D341Med (cell line): ENCODE data around the gene ATG4A.

Experiments
- DNase-seq: peaks from one replicate; pipeline ENCODE4 v3.0.0; 2012; ENCODE audit warnings: low spot score

ATG4A gene

DNA sequence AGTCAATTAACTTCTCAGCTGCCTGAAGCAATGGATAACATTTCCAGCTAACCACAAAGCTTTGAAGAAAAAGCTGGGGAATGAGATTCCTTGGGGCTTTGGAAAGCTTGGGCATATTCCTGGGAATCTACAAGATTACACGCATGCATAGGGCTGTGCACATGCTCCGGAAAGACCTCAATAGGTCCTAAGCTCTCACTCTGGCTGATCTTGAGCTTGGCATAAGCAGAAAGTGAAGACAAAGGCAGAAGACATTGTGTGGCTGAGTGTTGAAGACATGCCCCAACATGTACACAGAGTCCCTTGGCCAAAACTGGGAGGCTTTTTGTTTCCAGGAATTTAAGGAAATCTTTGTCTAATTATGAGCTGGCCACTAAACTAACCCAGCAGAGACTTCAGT is 31.2 kb downstream of the ATG4A start:
- DNase-seq = no peak

DNA sequence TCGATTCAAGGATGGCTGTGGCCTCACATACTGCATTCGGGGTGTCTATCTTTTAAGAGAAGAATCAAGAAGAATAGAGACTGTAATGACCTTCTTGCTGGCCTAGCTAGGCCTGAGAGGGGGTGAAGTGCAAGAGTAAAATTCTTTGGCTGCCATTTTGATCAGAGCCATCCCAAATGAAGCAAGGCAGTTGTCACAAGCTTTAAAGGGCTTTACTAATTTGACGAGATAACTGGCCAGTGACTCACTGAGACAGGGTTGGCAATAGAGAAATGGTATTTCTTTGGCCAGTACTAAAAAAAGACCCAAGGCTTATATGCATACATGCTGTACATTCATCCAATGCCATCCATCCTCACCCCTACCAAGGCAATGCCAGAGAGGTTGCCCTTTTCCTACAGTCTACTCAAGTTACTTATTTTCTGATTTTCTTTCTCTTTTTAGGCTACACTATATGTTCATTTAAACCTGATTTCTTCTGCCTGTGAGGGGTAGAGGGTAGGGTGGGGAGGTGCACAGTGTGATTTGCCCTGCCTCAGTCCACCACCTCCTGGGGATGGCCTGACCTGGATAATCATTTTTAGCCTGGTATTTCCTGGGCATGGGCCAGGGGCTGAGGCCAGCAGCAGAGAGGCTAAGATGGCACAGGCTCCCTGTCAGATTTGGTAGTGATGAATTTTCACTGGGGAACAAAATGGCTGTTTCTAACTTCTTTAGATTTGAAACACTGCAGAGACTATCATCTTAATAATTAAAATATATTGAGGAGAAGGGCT is 32.2 kb downstream of the ATG4A start:
- DNase-seq = no peak

DNA sequence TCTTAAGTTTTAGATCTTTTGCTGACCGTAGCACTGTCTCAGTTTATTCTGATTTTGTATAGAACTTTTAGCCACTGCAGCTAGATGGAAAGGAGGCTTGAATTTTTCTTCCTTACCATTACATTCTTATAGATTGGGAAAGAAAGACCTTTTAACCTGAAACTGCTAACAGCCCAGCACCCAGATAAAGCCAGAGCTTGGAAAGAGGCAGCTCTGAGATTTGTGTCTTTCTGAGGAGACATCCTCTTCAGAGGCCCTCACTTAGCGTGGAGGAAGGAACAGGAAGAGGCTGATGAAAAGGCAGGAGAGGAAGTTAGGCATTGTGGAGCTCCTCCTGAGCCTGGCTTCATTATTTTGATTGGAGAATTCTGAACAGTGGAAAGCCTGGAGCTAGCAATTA is 35.1 kb downstream of the ATG4A start:
- no peak for DNase-seq

DNA sequence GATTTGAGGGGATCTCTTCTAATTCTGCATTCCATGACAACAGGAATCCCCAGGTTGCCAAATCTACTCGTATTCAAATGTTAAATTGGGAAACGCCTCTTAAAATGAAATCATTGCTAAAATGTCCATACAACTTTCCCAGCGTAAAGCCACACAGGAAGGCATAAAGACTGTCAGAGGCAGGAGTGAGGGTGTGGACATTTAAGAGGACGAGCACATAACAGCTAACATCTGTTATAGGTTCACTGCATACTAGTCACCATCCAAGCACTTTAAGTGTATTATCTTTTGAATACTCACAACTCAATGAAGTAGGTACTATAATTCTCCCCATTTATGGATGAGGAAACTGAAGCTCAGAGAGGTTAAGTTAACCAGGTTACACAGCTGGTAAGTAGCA is 35.6 kb downstream of the ATG4A start:
- no peak for DNase-seq

DNA sequence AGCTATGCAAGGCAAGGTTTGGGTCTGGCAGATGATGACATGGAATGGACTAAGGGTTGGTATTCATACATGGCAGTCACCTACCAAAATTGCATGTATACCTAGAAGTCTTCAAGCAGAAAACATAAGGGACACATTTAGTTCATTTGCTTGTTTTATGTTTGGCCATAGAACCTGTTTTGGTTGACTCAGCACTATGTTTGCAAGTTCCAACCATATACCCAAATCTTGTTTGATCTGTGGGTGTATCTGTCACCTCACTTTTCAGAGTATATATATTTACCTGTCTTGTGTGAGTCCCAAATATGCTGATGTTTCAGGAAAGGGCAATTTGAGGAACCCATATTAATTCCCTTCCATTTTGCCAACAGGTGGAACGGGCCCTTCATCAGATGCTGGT is 39.3 kb downstream of the ATG4A start:
- DNase-seq = no peak

DNA sequence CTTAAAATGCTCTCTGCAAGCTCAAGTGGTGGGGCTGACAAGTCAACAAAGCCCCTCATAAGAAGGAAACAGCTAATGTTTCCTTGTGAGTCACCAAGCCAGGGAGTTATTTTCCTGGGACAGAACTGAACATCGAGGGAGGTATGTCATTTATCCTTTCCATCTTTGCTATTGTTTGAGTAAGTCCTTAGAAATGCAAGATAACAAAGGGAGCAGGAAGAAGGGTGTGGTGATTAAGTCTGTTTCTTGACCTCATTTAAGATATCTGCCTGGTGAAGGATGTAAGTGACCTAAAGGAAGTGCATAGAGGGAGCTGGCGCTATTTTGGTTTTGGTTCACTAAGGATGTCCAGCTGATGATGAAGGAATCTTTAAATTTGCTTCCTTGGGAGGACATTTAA is 39.9 kb downstream of the ATG4A start:
- DNase-seq = no peak

DNA sequence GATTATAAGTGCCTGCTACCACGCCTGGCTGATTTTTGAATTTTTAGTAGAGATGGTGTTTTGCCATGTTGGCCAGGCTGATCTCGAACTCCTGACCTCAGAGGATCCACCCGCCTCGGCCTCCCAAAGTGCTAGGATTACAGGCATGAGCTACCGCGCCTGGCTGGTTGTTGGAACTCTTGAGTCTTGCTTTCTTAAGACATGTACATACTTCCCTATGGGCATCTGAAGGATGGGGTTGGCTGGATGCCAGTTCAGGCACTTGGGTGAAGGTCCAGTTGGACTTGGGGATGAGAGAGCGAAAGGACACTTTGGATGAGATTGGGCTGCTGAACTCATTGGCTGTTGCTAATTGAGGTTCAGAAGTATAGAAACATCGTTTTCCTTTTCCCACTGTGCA is 40.5 kb downstream of the ATG4A start:
- DNase-seq = no peak

DNA sequence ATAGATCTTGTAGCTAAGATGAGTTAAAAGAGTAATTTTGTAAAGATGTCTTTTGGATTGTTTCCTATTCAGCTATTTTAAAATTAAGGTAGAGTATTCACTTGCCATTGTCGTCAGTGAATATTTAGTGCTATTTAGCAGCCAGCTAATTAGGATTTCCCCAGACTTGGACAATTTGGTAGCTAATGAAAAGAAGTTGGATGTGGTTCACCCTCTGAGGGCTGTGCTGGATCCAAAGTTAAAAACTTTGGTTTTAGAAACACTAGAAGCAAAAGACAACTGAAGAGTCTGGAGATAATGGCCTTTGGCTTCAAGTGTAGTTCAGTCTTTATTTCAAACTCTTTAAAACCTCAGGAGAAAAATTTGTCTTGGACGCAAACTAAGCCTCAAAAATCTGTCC is 41.3 kb downstream of the ATG4A start:
- DNase-seq = no peak

DNA sequence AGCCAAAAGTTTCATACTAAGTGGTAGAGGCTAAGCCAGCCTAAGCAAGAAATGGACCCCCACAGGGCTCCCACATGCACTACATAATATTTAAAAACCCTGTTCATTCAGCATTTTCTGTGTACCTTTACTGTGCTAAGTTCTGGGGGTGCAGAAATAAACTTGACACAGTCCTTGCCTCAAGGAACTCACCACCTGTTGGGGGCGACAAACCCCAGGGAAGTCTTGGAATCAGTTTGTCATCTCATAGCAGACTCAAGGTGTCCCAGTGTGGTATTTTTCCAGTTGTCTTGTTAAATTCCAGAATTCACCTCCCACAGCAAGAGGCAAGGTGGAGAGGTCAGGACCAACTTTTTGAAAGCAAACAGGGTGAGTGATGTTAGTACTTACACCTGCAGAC is 43.1 kb downstream of the ATG4A start:
- no peak for DNase-seq

DNA sequence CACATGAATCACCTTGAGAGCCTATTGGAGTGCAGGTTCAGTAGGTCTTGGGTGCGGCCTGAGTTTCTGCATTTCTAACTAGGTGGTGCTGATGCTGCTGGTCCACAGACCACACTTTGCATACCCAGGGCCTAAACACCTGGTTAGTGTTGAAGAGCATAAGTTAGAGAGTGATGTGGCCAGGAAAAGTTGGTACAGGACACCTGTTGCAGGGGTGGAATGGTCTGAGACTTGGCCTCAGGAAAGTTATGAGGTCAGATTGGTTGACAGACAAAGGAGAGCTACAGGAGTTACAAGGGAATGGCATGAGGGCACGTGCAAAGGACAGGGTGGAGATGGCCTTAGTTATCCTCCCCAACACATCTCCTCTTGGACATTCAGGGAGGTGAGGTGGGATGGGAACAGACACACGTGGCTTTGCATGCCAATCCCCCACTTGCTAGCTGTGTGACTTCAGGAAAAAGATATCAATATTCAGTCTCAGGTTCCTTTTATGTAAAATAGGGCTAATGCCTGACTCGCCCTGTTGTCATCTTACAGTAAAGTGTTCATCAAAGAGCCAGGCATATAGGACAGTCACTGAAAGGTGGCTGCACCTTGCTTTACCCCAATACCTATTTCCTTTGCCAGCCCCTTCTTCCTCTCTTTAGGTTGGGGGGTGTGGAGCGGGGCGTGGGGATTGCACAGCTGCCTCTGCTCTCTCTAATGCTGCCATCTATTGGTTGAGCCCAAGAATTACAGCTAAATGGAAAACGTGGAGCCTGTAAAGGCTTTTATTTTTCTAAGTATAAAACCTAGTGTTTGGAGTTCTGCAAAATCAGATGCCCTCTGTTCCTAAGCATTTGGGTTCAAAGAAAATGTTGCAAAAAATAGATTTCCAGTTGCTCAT is 47.5 kb downstream of the ATG4A start:
- peak; percentile 44 for DNase-seq

DNA sequence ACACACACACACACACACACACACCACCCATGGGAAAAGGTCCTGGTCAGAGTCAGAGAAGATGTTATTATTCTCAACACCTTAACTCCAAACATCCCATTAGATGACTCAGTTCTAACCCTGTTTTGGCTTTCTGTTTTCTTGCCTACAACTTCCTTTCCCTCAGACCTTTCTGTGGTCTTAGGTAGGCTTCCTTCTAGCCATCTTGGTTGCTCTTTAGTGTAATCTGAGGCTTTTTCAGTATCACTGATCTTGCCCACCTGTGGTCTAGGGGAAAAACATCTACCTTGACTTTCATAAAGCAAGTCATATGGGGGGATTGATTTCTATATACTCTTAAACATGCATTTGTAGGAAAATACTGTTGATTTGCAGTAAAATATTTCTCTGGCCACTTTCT is 56.9 kb downstream of the ATG4A start:
- DNase-seq = no peak

DNA sequence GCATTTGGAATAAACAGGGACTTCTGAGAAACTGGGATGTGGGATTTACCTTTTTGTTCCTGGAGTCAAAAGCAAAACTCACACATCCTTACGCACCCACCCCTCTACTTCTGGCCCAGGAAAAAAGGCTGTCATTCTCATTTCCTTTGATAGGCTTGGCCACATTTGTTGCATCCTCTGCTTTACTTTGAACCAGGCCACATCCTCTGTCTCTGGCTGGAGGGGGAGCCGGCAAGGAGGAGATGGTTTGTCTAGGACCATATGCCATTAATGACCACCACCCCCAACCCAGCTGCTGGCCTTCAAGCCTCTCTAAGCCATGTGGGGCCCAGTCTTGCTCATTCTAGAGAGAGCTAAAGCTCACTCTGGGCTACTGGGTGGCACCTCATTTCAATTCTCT is 64.5 kb downstream of the ATG4A start:
- no peak for DNase-seq

DNA sequence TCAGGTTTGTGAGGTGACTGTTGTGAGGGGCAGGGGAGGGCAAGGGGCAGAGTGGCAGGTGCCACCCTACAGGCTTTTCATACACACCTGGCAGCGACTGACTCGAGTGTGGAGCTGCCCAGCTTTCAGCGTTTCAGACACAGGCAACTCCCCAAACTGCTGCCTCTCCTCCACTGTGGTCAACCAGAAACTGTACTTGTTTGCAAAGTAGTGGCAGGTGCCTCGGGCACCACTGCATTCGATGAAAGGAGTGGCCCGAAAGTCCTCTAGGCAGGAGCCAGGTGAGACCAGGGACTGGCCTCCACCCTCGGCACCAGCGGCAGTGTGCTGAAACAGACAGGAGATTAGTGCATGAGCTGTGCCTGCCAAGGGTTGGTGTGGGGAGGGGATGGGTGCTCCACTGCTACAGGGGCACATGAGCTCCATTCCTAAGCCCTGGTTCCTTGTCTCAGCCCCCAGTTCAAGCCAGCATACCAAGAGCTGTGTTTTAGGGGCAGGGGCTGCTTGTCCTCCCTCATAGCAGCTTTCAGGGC is 65.4 kb downstream of the ATG4A start:
- no peak for DNase-seq

DNA sequence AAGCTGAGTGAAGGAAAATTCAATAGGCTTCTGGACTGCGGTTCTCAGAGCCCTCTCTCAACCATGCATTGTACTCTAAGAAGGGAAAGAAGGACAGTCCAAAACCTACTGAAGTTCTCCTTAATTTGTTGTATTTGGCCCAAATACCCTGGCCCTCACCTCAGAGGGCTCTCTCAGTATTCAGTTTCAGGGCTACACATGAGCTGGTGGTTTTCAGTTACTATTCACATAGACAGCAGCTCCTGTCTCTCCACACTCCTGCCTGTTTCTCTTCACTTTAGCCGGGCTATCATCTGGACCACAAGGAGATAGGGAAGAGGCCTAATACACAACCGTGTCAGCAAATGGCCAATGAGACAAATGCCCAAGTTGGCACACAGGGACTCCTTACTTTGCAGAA is 66.0 kb downstream of the ATG4A start:
- DNase-seq = no peak

DNA sequence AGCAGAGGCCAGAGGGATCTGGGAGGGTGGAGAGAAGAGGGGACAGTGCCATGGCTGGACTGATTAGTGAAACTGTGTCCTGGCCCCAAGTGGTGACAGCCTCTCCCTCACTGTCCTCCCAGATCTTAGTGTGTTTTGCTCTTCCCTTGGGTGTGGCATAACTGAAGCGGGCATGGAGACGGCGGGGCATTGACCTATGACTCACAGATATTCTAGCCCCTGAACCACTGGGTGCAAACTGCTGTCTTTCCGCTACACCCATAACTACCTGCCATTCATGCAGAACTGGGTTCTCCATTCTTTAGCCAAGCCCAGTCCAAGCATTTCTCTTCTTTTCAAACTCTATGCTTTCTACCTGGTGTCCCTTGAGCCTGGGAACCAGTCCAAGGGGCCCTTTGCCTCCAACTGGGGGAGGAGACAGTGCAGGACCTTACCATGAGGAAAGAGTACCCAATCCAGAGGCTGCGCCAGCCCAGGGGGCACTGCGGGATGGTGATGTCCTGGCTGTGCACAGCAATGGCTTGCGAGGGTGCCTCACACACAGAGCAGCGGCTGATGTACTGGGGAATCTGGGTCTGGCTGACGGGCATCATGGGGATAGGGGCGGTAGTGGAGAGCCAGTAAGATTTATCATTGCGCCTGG is 67.6 kb downstream of the ATG4A start:
- no peak for DNase-seq

DNA sequence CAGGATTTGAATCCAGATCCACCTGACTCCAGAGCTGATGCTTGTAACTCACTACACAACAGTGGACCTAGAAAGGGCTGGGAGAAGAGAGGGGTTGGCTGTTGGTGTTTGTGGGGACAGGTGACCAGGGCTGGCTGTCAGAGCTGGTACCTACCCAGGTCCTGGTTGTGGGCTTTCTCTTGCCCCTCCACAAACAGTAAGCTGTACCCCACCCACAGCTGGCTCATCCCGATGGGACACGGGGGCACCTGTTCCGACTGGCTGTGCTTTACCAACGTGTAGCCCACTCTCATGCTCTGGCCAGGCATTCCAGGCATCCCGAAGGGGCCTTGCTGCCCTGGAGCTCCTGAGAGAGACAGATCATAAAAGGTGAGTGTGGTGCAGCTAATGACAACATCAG is 68.7 kb downstream of the ATG4A start:
- no peak for DNase-seq

DNA sequence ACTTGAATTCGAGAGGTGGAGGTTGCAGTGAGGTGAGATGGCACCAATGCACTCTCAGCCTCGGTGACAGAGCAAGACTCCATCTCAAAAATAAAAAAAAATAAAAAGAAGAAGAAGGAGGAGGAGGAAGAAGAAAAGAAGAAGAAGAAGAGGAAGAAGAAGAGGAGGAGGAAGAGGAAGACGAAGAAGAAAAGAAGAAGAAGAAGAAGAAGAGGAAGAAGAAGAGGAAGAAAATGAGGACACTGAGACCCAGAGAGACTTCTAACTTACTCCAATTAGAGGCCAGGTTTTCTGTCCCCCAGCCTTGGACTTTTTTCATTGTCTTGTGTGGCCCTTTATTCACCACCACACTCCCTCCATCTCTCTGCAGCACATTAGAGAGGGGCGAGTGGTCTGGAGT is 70.7 kb downstream of the ATG4A start:
- DNase-seq = no peak

DNA sequence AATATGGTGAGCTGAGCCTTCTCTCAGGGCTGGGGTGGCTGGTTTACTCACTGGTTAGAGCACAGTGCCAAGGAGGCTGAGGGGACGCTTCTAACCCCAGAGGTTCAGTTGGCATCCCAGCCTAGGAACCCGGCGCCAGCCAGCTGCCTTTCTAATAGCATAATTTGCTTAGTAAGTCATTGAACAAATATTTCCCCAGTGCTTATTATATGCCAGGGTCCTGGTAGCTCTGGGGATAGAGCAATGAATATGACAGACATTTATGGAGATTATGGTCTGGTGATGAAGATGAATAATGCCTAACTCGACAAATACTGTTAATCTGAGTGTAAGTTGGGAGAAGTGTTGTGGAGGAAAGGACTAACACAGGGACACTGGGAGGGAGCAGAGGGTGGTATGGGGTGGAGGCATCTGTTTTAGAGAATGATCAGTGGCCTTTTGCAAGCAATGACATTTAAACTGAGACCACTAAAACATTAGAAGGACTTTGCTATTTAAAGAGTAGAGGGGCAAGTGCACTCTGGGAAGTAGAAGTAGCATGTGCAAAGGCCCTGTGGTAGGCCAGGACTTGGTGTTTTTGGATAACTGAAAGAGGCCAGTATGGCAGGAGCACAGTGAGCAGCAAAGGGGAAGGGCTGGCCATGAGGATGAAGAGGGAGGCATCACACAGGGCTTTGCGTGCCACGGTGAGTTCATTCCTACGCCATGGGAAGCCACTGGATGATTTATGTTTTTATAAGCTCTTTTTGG is 71.9 kb downstream of the ATG4A start:
- DNase-seq = no peak

DNA sequence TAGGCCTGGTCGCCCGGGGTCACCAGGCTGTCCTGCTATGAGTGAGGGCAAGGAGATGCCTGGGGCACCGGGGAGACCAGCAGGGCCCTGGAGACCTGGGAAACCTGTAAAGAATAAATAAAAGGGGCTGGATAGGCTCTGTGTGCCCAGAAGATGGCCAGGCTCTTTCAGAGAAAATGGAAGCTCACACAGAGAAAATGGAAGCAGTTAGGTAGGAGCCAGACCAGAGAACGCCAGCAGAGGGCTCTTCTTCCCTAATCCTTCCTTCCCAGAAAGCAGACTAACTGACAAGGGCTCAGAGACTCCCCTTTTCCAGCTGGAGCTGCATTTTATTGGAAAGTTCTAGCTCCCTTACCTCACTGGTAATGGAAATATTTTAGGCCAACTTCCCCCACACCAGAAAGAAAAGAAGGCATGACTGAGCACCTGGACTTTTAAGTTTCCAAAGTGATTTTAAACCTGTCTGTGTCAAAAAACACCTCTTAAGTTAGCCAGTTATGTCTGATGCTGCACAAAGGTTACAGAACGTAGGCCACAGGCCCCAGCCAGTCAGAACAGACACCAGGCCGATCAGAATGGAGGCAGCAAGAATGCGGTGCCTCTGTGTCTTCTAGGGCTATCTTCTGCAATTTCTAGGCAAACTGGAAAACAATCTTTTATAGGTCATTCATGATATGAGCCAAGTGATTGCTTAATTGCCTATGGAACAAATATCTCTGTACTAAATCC is 74.0 kb downstream of the ATG4A start:
- DNase-seq = peak; percentile 48

DNA sequence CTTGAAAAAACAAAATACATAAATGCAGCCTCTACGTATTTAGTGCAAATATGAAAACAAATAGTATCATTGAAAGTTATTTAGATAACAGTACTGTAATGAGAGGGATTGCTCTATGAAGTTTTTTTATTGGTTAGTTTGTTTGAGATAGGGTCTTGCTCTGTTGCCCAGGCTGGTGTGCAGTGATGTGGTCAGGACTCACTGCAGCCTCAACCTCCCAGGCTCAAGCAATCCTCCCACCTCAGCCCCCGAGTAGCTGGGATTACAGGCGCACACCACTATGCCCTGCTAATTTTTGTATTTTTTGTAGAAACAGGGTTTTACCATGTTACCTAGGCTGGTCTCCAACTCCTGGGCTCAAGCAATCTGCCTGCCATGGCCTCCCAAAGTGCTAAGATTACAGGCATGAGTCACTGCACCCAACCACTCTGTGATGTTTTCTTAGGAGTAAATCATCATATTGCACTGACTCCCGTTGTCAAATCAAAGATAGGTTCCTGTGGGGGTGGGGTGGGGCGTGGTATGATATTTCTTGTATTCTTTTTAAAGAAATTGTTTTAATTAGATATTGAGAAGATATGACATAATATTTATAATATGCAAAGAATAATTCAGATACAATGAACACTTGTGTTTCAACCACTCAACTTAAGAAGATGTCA is 75.8 kb downstream of the ATG4A start:
- DNase-seq = no peak
